Measurements from ENCODE around the gene B3GALT4. TPM values are rescaled to one million over a fixed set of nuclear protein-coding genes. Genes with fewer than 3 reads are reported as not detected.

The B3GALT4 gene, protein sequence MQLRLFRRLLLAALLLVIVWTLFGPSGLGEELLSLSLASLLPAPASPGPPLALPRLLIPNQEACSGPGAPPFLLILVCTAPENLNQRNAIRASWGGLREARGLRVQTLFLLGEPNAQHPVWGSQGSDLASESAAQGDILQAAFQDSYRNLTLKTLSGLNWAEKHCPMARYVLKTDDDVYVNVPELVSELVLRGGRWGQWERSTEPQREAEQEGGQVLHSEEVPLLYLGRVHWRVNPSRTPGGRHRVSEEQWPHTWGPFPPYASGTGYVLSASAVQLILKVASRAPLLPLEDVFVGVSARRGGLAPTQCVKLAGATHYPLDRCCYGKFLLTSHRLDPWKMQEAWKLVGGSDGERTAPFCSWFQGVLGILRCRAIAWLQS
- 2.0 and 2.8 TPM in 2 replicates for total RNA-seq
- long read RNA-seq, partial matches to known transcripts, result 0 of 1 reads
- long read RNA-seq, other reads (novel, unspliced or antisense), result 0 of 1 reads

DNA sequence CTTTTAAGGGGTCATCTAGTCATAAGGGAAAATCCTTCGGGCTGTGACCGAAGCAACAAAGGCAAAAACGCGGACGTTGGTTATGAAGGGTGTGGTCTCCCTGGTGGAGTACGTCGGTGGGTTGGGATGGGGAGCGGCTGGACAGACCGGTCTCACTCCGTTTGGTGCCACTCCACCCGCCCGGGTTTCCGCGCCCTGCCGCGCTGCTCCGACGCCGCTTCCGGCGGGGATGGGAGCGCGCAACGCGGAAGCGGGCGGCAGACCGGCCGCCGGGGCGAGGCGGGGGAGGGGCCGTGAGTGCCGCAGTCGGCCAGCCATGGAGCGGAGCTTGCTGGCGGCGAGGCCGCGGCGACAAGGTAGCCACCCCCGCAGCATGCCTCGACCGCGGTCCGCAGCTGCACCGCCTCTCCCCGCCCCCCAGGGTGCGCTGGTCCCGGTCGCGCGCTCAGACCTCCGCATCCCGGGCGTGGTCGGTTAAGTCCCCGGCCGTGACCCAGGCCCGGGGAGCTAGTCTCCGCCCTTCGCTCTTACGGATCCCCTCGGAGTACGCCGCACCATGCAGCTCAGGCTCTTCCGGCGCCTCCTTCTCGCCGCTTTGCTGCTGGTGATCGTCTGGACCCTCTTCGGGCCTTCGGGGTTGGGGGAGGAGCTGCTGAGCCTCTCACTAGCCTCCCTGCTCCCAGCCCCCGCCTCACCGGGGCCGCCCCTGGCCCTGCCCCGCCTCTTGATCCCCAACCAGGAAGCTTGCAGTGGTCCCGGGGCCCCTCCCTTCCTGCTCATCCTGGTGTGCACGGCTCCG is at the start of gene B3GALT4:
B3GALT4 (plus strand) TSS at position 260 of the 799 bp plus-strand sequence; CDS start at position 557, 297 bp downstream.
- no peaks in the 10 kb centered on the region for H3K27me3 Mint-ChIP-seq (ENCODE audit: low read depth)
- H3K36me3 Mint-ChIP-seq (ENCODE audit: low read depth), result peaks cover 15% of the 10 kb centered on the region
- DNase-seq (ENCODE audit: low read depth, low spot score), result peak; percentile 65
- TF ChIP-seq, protein P1, sequence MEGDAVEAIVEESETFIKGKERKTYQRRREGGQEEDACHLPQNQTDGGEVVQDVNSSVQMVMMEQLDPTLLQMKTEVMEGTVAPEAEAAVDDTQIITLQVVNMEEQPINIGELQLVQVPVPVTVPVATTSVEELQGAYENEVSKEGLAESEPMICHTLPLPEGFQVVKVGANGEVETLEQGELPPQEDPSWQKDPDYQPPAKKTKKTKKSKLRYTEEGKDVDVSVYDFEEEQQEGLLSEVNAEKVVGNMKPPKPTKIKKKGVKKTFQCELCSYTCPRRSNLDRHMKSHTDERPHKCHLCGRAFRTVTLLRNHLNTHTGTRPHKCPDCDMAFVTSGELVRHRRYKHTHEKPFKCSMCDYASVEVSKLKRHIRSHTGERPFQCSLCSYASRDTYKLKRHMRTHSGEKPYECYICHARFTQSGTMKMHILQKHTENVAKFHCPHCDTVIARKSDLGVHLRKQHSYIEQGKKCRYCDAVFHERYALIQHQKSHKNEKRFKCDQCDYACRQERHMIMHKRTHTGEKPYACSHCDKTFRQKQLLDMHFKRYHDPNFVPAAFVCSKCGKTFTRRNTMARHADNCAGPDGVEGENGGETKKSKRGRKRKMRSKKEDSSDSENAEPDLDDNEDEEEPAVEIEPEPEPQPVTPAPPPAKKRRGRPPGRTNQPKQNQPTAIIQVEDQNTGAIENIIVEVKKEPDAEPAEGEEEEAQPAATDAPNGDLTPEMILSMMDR (conservative IDR thresholded peaks at IDR 0.05), result peak; percentile 70
- H3K9me3 Mint-ChIP-seq, result no peaks in the 10 kb centered on the region
- H3K27ac Mint-ChIP-seq (ENCODE audit: unreplicated experiment), result peak within 1 kb of the TSS; percentile 82
- peak within 1 kb of the TSS; percentile 97 for H3K4me3 Mint-ChIP-seq
- H3K4me1 Mint-ChIP-seq, result peaks cover 50% of the 10 kb centered on the region

DNA sequence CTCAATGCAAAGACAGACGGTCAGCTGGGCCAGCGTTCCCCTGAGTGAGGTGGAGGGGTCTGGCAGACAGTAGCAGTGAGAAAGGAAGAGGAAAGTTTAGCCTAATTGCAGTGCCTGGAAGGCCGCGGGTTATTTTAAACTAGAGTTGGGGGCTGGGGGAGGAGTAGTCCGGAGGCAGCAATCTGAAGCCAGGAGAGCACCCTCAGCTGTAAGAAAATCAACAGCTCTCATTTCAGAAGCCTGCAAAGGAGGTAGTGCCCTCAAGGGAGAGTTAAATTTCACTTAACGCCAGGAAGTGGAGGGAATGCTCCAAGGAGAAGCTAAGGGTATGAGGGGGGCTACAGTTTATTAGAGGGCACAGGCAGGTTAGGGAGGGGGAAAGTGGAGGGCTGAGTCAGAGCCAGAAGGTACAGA is 41.7 kb upstream of the B3GALT4 start:
- DNase-seq (ENCODE audit: low read depth, low spot score), result no peak
- Mint-ChIP-seq H3K27ac (ENCODE audit: unreplicated experiment) (no peak overlapping the region), H3K4me1 (peaks cover 8% of the 10 kb centered on the region), H3K9me3 (no peaks in the 10 kb centered on the region), H3K36me3 (ENCODE audit: low read depth) (no peaks in the 10 kb centered on the region), H3K4me3 (no peak overlapping the region), H3K27me3 (ENCODE audit: low read depth) (peaks cover 59% of the 10 kb centered on the region)
- TF ChIP-seq, protein P1 (conservative IDR thresholded peaks at IDR 0.05), result no peak

DNA sequence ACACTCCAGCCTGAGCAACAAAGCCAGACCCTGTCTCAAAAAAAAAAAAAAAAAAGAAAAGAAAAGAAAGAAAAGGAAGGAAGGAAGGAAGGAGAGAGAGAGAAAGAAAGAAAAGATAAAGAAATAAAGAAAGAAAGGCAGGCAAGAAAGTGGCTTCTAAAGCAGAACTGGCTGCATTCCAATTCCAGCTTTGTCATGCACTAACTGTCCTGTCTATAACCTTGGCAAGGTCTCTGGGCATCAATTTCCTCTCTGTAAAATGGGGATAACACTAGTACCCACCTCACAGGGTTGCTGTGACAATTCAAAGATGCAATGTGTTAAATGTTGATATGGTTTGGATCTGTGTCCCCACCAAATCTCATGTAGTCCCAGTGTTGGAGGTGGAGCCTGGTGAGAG is 40.6 kb upstream of the B3GALT4 start:
- DNase-seq (ENCODE audit: low read depth, low spot score), result no peak
- Mint-ChIP-seq H3K4me1 (peaks cover 8% of the 10 kb centered on the region), H3K36me3 (ENCODE audit: low read depth) (no peaks in the 10 kb centered on the region), H3K9me3 (no peaks in the 10 kb centered on the region), H3K27ac (ENCODE audit: unreplicated experiment) (no peak overlapping the region), H3K4me3 (no peak overlapping the region), H3K27me3 (ENCODE audit: low read depth) (peaks cover 62% of the 10 kb centered on the region)
- TF ChIP-seq, protein P1 (conservative IDR thresholded peaks at IDR 0.05), result no peak

DNA sequence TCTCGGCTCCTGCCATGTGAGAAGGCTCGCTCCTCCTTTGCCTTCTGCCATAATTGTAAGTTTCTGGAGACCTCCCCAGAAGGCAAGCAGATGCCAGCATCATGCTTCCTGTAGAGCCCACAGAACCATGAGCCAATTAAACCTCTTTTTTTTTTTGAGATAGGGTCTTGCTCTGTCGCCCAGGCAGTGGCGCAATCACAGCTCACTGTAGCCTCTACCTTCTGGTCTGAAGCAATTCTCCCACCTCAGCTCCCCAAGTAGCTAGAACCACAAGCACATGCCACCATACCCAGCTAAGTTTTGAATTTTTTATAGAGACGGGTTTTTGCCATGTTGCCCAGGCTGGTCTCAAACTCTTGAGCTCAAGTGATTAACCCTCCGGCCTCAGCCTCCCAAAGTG is 40.1 kb upstream of the B3GALT4 start:
- H3K36me3 Mint-ChIP-seq (ENCODE audit: low read depth), result no peaks in the 10 kb centered on the region
- no peak overlapping the region for H3K4me3 Mint-ChIP-seq
- no peaks in the 10 kb centered on the region for H3K9me3 Mint-ChIP-seq
- H3K4me1 Mint-ChIP-seq, result peaks cover 8% of the 10 kb centered on the region
- TF ChIP-seq, protein P1 (conservative IDR thresholded peaks at IDR 0.05), result no peak
- peaks cover 63% of the 10 kb centered on the region for H3K27me3 Mint-ChIP-seq (ENCODE audit: low read depth)
- H3K27ac Mint-ChIP-seq (ENCODE audit: unreplicated experiment), result no peak overlapping the region
- no peak for DNase-seq (ENCODE audit: low read depth, low spot score)

DNA sequence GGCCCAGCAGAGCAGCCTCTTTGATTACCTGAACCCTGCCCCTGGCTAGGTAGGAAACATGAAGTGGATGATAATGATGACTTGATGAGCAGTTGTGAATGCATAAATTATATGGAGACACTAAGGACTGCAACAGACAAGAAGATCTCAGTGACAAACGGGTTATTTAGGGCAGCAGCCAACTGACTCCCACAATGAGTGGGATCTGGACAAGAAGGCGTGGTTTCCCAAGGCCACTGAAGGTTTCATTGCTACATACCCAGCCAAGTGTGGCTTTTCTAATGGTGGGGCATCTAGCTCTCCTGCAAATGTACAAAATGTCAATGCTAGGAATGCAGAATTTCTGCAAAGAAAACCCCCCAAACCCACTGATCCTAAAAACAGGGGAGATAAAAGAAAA is 39.2 kb upstream of the B3GALT4 start:
- Mint-ChIP-seq H3K27me3 (ENCODE audit: low read depth) (peaks cover 65% of the 10 kb centered on the region), H3K27ac (ENCODE audit: unreplicated experiment) (no peak overlapping the region), H3K9me3 (no peaks in the 10 kb centered on the region), H3K4me1 (peaks cover 8% of the 10 kb centered on the region), H3K4me3 (no peak overlapping the region), H3K36me3 (ENCODE audit: low read depth) (no peaks in the 10 kb centered on the region)
- DNase-seq (ENCODE audit: low read depth, low spot score), result no peak
- TF ChIP-seq, protein P1 (conservative IDR thresholded peaks at IDR 0.05), result no peak
